Fibroblast of skin of left quadriceps (primary cell): ENCODE measurements around the gene FOXO1.

Source experiments
- DNase-seq, 2 experiments: peaks; one replicate each; pipeline ENCODE4 v3.0.0-alpha.2; 2013; ENCODE audit warnings: low read depth in 2 of 2

FOXO1 gene

GRCh38 chr13:40580566-40581276, 85.7 kb downstream of the FOXO1 start:
- DNase-seq: no peak

GRCh38 chr13:40579535-40579934, 86.9 kb downstream of the FOXO1 start:
- DNase-seq: no peak

- no peak for DNase-seq
Measured at GRCh38 chr13:40578055-40578454, 88.4 kb downstream of the FOXO1 start.

- no peak for DNase-seq
Measured at GRCh38 chr13:40576369-40576768, 90.1 kb downstream of the FOXO1 start.

GRCh38 chr13:40572961-40573360, 93.5 kb downstream of the FOXO1 start:
- DNase-seq: no peak

- no peak for DNase-seq
Measured at GRCh38 chr13:40571338-40571963, 95.0 kb downstream of the FOXO1 start.

GRCh38 chr13:40570930-40571329, 95.5 kb downstream of the FOXO1 start:
- no peak for DNase-seq

GRCh38 chr13:40569024-40569350, 97.5 kb downstream of the FOXO1 start:
- no peak for DNase-seq

GRCh38 chr13:40568246-40569023, 98.0 kb downstream of the FOXO1 start:
- DNase-seq: no peak

GRCh38 chr13:40566811-40567210, 99.6 kb downstream of the FOXO1 start:
- DNase-seq: no peak

GRCh38 chr13:40565282-40566148, 100.9 kb downstream of the FOXO1 start:
- no peak for DNase-seq

GRCh38 chr13:40564342-40565001, 102.0 kb downstream of the FOXO1 start:
- DNase-seq: no peak

GRCh38 chr13:40563350-40564125, 102.9 kb downstream of the FOXO1 start:
- DNase-seq: no peak

- DNase-seq: no peak
Measured at GRCh38 chr13:40562975-40563349, 103.5 kb downstream of the FOXO1 start.

- DNase-seq: no peak
Measured at GRCh38 chr13:40559915-40560314, 106.5 kb downstream of the FOXO1 start.

GRCh38 chr13:40558656-40559055, 107.8 kb downstream of the FOXO1 start:
- DNase-seq: no peak

GRCh38 chr13:40556453-40556852, 110.0 kb downstream of the FOXO1 start:
- DNase-seq: no peak

GRCh38 chr13:40553356-40553755, 113.1 kb downstream of the FOXO1 start:
- no peak for DNase-seq

- DNase-seq: no peak
Measured at GRCh38 chr13:40552895-40553294, 113.5 kb downstream of the FOXO1 start.

- DNase-seq: no peak
Measured at GRCh38 chr13:40550130-40550529, 116.3 kb downstream of the FOXO1 start.
